WTC11 (cell line): ENCODE data around the gene FRMD4B.

ENCODE experiments used
- CREB1 ChIP-seq: sonication (generic); formaldehyde crosslinking; IDR thresholded peaks from 2 replicates; pipeline ENCODE4 v1.8.0; 2023; ENCODE audit warnings: mild to moderate bottlenecking, missing genetic modification reagents
- CTCF ChIP-seq: fragments of 200-600 bp; IDR thresholded peaks from 2 replicates; pipeline ENCODE4 v1.8.0; 2022; ENCODE audit warnings: antibody characterized with exemption
- USF1 ChIP-seq: sonication (generic); formaldehyde crosslinking; IDR thresholded peaks from 2 replicates; pipeline ENCODE4 v1.8.0; 2022; ENCODE audit warnings: mild to moderate bottlenecking, missing genetic modification reagents
- USF2 ChIP-seq: sonication (generic); formaldehyde crosslinking; IDR thresholded peaks from 2 replicates; pipeline ENCODE4 v1.8.1; 2023; ENCODE audit warnings: mild to moderate bottlenecking, missing genetic modification reagents, moderate library complexity

- no peak for TF ChIP-seq CREB1 (CRISPR knock-in tag)
- TF ChIP-seq USF2 (CRISPR knock-in tag), result no peak
- no peak for TF ChIP-seq CTCF
- TF ChIP-seq USF1, result no peak
These were observed 219.4 kb downstream of the FRMD4B start for GRCh38 chr3:69166446-69166845.
